Mesenteric fat pad (tissue), 1 donor: Measurements from ENCODE around the gene AICDA. TPM values are rescaled to one million over a fixed set of nuclear protein-coding genes. Genes with fewer than 3 reads are reported as not detected.

Experiments
- DNase-seq: peaks from one replicate; pipeline ENCODE4 v3.0.0-alpha.2; 2020; ENCODE audit warnings: low spot score
- total RNA-seq: library from RNA; stranded (reverse); fragmentation: NEBNext Ultra II Directional; extraction: Animal tissue kit (Norgen Biotek cat#: 25700); gene quantifications from one replicate; pipeline ENCODE4 v1.2.1, GENCODE V29; 2021
- donor health status: DM: yes; HTN: yes; CAD: no.

The AICDA gene
- total RNA-seq, 1 donor from 2014 or later, result not detected

DNA sequence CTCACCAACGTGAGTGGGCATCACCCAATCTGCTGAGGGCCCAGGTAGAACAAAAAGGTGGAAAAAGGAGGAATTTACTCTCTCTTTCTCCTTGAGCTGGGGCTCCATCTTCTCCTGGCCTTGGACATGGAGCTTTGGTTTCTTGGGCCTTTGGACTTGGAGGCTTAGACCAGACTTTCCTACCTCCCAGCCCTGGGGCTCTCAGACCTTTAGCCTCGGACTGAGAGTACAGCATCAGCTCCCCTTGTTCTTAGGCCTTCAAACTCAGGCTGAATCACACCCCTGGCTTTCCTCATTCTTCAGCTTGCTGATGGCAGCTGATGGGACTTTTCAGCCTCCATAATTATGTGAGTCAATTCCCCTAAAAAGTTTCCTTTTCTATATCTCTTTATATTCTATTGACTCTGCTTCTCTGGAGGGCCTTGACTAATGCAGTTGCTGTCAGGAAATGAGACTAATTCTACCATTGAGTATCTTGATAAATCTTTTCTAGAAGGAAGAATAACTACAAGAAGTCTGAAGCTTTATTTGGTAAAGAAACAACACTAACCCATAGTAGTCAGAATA lies 56.0 kb downstream of the AICDA start:
- DNase-seq, result no peak

DNA sequence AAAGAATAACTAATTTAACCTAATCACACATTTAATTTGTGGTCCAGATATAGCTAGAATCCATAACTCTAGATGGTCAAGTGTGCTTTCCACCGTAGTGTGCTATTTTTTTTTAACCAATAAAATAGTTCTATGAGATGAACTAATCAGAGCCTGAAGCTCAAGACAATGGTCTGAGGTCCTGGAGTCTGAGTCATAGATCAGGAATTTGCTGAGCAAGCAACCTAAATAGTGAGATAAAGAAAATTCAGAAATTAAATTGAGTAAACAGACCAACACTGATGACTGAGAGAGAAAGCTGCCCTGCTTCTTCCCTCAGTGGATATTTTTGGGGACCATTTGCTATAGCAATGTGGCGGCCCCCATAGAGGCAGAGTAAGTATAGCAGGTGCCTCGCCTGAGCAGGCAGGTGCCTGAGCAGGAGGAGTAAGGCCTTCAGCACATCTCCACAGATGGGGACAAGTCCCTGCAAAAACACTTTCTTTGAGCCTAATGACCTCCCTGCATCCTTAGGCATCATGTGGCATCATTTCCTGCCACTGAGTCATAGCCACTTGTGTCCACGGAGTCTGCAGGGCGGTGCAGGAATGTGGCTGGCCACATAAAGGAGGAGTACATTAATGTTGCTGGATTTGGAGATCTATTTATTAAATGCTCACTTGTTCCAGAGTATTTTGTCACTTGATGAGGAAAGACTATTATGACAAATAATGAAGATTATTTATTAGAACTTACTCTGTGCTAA lies 58.0 kb downstream of the AICDA start:
- DNase-seq, result no peak

DNA sequence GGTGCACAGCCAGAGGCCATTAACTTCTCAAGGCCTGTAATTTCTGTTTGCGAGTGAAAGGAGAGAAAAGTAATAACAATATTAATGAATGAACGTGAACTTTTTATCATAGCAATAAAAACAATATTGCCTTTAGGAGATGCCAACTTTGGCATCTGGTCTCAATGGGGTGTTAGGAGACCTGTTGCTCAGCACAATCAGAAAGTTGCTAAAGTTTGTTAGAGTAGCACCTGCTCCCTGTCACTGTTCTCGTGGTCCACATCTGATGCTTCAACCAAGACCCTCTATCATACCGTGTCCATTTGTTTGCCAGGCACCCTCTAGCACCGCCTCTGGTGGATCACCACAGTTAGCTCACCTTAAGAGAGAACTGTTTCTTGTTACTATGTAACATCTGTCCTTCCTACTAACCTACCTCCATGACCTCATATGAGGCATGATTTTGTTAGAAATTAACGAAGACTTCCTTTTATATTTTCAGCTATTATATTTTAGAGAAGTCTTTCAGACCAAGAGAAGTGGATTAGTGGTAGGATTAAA lies 59.5 kb downstream of the AICDA start:
- DNase-seq, result no peak

Other genes starting within 250 kb of the AICDA start
- gene CLEC6A, start 156.9 kb downstream of the AICDA start, total RNA-seq, result not detected
- 4.8 TPM for gene CLEC4D, start 99.4 kb downstream of the AICDA start, total RNA-seq
- 11.3 TPM for gene CLEC4E, start 72.0 kb downstream of the AICDA start, total RNA-seq
- gene MFAP5, start 50.0 kb upstream of the AICDA start, total RNA-seq, result 147 TPM
- 40.7 TPM for gene RIMKLB, start 85.1 kb upstream of the AICDA start, total RNA-seq
- gene A2ML1, start 209.8 kb upstream of the AICDA start, total RNA-seq, result not detected